ENCODE results near the gene SLC6A11. TPM values are rescaled to one million over a fixed set of nuclear protein-coding genes. Genes with fewer than 3 reads are reported as not detected.

SLC6A11 gene
- total and polyA plus RNA-seq, 9 of the 15 experiments (the other 6 are each of a cell fraction or from before 2014, with no cell fraction given) = 0.04 TPM; not detected in 8

- no peak for TF ChIP-seq CHD7 (IDR thresholded peaks at IDR 0.05; ENCODE audit: low read depth, low read length)
- no peak for TF ChIP-seq BRD9 (IDR thresholded peaks at IDR 0.05; ENCODE audit: low read depth, partially characterized antibody)
- no peak for TF ChIP-seq SRSF3 (IDR thresholded peaks at IDR 0.05; ENCODE audit: insufficient read depth, low read length)
- no peak for TF ChIP-seq ZNF354B (CRISPR knock-in tag; IDR thresholded peaks at IDR 0.05)
- no peak for TF ChIP-seq ZNF140 (CRISPR knock-in tag; IDR thresholded peaks at IDR 0.05)
- TF ChIP-seq FOXP1 (CRISPR knock-in tag; IDR thresholded peaks at IDR 0.05) = no peak
These were observed 36.7 kb upstream of the SLC6A11 start (continued) for GRCh38 chr3:10779293-10779805.

Data from K562 (cell line).